ENCODE results near the gene TMA16.

DNA sequence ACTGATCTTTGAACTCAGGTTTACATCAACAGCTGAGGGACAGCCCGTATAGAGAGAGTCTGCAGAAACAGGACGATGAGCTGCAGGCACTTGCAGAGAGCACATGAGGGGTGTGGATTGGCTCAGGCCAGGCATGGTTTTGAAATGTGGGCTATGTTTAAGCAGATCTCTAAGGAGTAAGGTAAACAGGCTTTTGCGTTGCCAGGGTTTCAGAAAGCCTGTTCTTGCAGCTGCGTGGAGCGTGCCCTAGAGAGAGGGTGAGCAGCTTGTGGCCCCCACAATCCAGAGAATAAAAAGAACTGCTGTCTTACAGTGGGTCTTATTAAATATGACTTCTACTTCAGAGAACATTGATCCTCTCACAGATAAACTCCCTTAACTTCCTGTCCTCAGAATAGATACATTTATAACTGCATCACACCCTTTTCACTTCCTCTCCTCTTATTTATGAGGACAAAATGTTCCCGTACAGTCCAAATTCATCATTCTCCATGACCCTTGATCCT lies 64.1 kb downstream of the TMA16 start:
- TF ChIP-seq, protein P1, sequence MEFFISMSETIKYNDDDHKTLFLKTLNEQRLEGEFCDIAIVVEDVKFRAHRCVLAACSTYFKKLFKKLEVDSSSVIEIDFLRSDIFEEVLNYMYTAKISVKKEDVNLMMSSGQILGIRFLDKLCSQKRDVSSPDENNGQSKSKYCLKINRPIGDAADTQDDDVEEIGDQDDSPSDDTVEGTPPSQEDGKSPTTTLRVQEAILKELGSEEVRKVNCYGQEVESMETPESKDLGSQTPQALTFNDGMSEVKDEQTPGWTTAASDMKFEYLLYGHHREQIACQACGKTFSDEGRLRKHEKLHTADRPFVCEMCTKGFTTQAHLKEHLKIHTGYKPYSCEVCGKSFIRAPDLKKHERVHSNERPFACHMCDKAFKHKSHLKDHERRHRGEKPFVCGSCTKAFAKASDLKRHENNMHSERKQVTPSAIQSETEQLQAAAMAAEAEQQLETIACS (CRISPR knock-in tag; IDR thresholded peaks at IDR 0.05), result no peak
- no peak for TF ChIP-seq ZC3H4 (CRISPR knock-in tag; IDR thresholded peaks at IDR 0.05; ENCODE audit: borderline replicate concordance)
- TF ChIP-seq, protein P2, sequence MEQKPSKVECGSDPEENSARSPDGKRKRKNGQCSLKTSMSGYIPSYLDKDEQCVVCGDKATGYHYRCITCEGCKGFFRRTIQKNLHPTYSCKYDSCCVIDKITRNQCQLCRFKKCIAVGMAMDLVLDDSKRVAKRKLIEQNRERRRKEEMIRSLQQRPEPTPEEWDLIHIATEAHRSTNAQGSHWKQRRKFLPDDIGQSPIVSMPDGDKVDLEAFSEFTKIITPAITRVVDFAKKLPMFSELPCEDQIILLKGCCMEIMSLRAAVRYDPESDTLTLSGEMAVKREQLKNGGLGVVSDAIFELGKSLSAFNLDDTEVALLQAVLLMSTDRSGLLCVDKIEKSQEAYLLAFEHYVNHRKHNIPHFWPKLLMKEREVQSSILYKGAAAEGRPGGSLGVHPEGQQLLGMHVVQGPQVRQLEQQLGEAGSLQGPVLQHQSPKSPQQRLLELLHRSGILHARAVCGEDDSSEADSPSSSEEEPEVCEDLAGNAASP (CRISPR knock-in tag; IDR thresholded peaks at IDR 0.05; ENCODE audit: borderline replicate concordance), result no peak
- no peak for TF ChIP-seq CHD4 (IDR thresholded peaks at IDR 0.05; ENCODE audit: borderline replicate concordance, low read length)
- no peak for TF ChIP-seq NFYB (CRISPR knock-in tag; IDR thresholded peaks at IDR 0.05)
- no peak for TF ChIP-seq ZNF746 (CRISPR knock-in tag; IDR thresholded peaks at IDR 0.05)
- TF ChIP-seq ZFP36L1 (CRISPR knock-in tag; IDR thresholded peaks at IDR 0.05), result no peak
- no peak for TF ChIP-seq ELF4 (CRISPR knock-in tag; IDR thresholded peaks at IDR 0.05; ENCODE audit: borderline replicate concordance)
- no peak for TF ChIP-seq FIP1L1 (IDR thresholded peaks at IDR 0.05; ENCODE audit: borderline replicate concordance, insufficient read depth, low read depth, low read length)
- no peak for TF ChIP-seq SRSF1 (optimal IDR thresholded peaks at IDR 0.05; ENCODE audit: low read depth, low read length)
- TF ChIP-seq CEBPB (IDR thresholded peaks at IDR 0.05; ENCODE audit: borderline replicate concordance, low read depth, low read length), result no peak
- no peak for TF ChIP-seq FOXA3 (CRISPR knock-in tag; IDR thresholded peaks at IDR 0.05)
- no peak for TF ChIP-seq TSC22D2 (CRISPR knock-in tag; IDR thresholded peaks at IDR 0.05; ENCODE audit: borderline replicate concordance)

All from HepG2 (cell line).